Body of pancreas (tissue), 4 donors: Measurements from ENCODE around the gene VPS37B. TPM values are rescaled to one million over a fixed set of nuclear protein-coding genes. Genes with fewer than 3 reads are reported as not detected.
A peak's percentile ranks its signal among the peaks of the same experiment; 100 is the strongest.

ENCODE experiments used
- ATAC-seq: fragments of 150-250 bp; one replicate; pipeline ENCODE4 v1.9.1; 2016
- DNase-seq, 4 donors: peaks; one replicate each; pipeline ENCODE4 v3.0.0-alpha.2; 2019
- H3K27ac ChIP-seq, 4 donors: fragments of 200-600 bp; sonication (generic); 1 replicate in 3 of 4; 2 replicates in 1 of 4; pipeline versions ENCODE4 v1.5.1 to v1.6.1; 2016 to 2019; ENCODE audit warnings: mild to moderate bottlenecking in 1 of 4, mixed read lengths in 1 of 4, moderate library complexity in 1 of 4
- H3K27me3 ChIP-seq, 2 donors: fragments of 200-600 bp; sonication (generic); one replicate each; pipeline ENCODE4 v1.6.0; 2016; ENCODE audit warnings: mild to moderate bottlenecking in 1 of 2
- H3K36me3 ChIP-seq, 2 donors: fragments of 200-600 bp; sonication (generic); replicated peaks in 1 of 2; 2 replicates each; pipeline ENCODE4 v1.5.1; 2016; ENCODE audit warnings: low read depth in 2 of 2; ENCODE audit not compliant: insufficient read depth in 1 of 2
- H3K4me1 ChIP-seq: fragments of 200-600 bp; sonication (generic); one replicate; pipeline ENCODE4 v1.6.0; 2016
- H3K4me3 ChIP-seq, 2 donors: fragments of 200-600 bp; sonication (generic); 1 replicate in 1 of 2; 2 replicates in 1 of 2; pipeline ENCODE4 v1.5.1; 2016 to 2019
- H3K9me3 ChIP-seq, 3 donors: fragments of 200-600 bp; sonication (generic); 1 replicate in 2 of 3; 2 replicates in 1 of 3; pipeline ENCODE4 v1.5.1; 2016
- CTCF ChIP-seq, 7 experiments: fragments of 450-650 bp in 4 of 7; fragments of 200-600 bp in 3 of 7; sonication (generic) in 3 of 7; IDR thresholded peaks; one replicate each; pipeline ENCODE4 v1.5.1; 2016 to 2019; ENCODE audit warnings: antibody characterized with exemption in 7 of 7
- POLR2A ChIP-seq, 3 donors: fragments of 450-650 bp; IDR thresholded peaks; one replicate each; pipeline ENCODE4 v1.6.1; 2016; ENCODE audit warnings: antibody characterized with exemption in 3 of 3, mild to moderate bottlenecking in 2 of 3
- WGBS, 2 donors: methylation state at CpG; one replicate each; pipeline ENCODE4 v1.1.5; 2017; 5-methylcytosine and 5-hydroxymethylcytosine counted together
- intact Hi-C: fragments of 100-400 bp; cut with DNase I; formaldehyde crosslinking; loops from one replicate; pipeline ENCODE4 v1.15.1; 2023
- total RNA-seq, 2 donors: library from RNA; depleted of rRNA; stranded (reverse); fragments of >200 nt; gene quantifications; one replicate each; pipeline ENCODE4 v1.1.0, GENCODE V29; 2016

The VPS37B gene
- total RNA-seq, 2 donors from 2014 or later: 18.7 to 46.8 TPM

GRCh38 chr12:122874081-122874480, 21.8 kb downstream of the VPS37B start:
- TF ChIP-seq CTCF (IDR thresholded peaks at IDR 0.05) (no peak), POLR2A (IDR thresholded peaks at IDR 0.05) (no peak)
- DNase-seq (no peak), ATAC-seq (no peak)
- Histone ChIP-seq H3K4me1 (peaks cover 94% of the 10 kb centered on the region), H3K4me3 (no peak overlapping the region), H3K9me3 (no peaks in the 10 kb centered on the region), H3K27ac (peak overlapping the region in 3 of 4 donors; percentile 67 to 89 (median 87)), H3K36me3 (no peaks in the 10 kb centered on the region), H3K27me3 (no peaks in the 10 kb centered on the region)
- intact Hi-C loops: no loop called here
- 80 to 100% methylated on average over 3 to 12 of the region's 12 CpGs for WGBS, 2 donors

- peak overlapping the region in 3 of 4 donors; percentile 67 to 89 (median 87) for H3K27ac ChIP-seq
- TF ChIP-seq CTCF (IDR thresholded peaks at IDR 0.05) (no peak), POLR2A (IDR thresholded peaks at IDR 0.05) (no peak)
- DNase-seq: no peak
- no peaks in the 10 kb centered on the region for H3K9me3 ChIP-seq
- H3K4me3 ChIP-seq: no peak overlapping the region
- ATAC-seq: no peak
- H3K27me3 ChIP-seq: no peaks in the 10 kb centered on the region
- H3K4me1 ChIP-seq: peaks cover 94% of the 10 kb centered on the region
- 79 to 83% methylated on average over 3 to 4 of the region's 4 CpGs for WGBS, 2 donors
- no peaks in the 10 kb centered on the region for H3K36me3 ChIP-seq
- intact Hi-C loops: no loop called here
Measured at GRCh38 chr12:122873540-122873939, 22.4 kb downstream of the VPS37B start.

GRCh38 chr12:122872815-122873361, 23.0 kb downstream of the VPS37B start:
- no peak overlapping the region for H3K4me3 ChIP-seq
- H3K36me3 ChIP-seq: no peaks in the 10 kb centered on the region
- H3K4me1 ChIP-seq: peaks cover 94% of the 10 kb centered on the region
- 25 to 42% methylated on average over 12 of the region's 12 CpGs for WGBS, 2 donors
- no peak for TF ChIP-seq CTCF (IDR thresholded peaks at IDR 0.05)
- peak overlapping the region in 3 of 4 donors; percentile 67 to 89 (median 87) for H3K27ac ChIP-seq
- peak in 3 of 4 donors; percentile 35 to 57 (median 54) for DNase-seq
- H3K27me3 ChIP-seq: no peaks in the 10 kb centered on the region
- no peak for ATAC-seq
- intact Hi-C loops: no loop called here
- H3K9me3 ChIP-seq: no peaks in the 10 kb centered on the region

GRCh38 chr12:122871851-122872780, 23.8 kb downstream of the VPS37B start:
- H3K27me3 ChIP-seq: no peaks in the 10 kb centered on the region
- TF ChIP-seq CTCF (IDR thresholded peaks at IDR 0.05): no peak
- TF ChIP-seq POLR2A (IDR thresholded peaks at IDR 0.05): peak in 2 of 3 donors; percentile 28 to 42
- H3K27ac ChIP-seq: peak overlapping the region; percentile 46 to 89 (median 77)
- intact Hi-C loops: no loop called here
- ATAC-seq (peak; percentile 33), DNase-seq (peak in 3 of 4 donors; percentile 54 to 82 (median 61))
- H3K36me3 ChIP-seq: no peaks in the 10 kb centered on the region
- peaks cover 94% of the 10 kb centered on the region for H3K4me1 ChIP-seq
- no peak overlapping the region for H3K4me3 ChIP-seq
- no peaks in the 10 kb centered on the region for H3K9me3 ChIP-seq
- WGBS, 2 donors: 37 to 63% methylated on average over 23 of the region's 23 CpGs
